ENCODE results near the gene ERRFI1. TPM values are rescaled to one million over a fixed set of nuclear protein-coding genes. Genes with fewer than 3 reads are reported as not detected.

The ERRFI1 gene
- total RNA-seq, 1 experiment from 2014 or later: 37.2 TPM

DNA sequence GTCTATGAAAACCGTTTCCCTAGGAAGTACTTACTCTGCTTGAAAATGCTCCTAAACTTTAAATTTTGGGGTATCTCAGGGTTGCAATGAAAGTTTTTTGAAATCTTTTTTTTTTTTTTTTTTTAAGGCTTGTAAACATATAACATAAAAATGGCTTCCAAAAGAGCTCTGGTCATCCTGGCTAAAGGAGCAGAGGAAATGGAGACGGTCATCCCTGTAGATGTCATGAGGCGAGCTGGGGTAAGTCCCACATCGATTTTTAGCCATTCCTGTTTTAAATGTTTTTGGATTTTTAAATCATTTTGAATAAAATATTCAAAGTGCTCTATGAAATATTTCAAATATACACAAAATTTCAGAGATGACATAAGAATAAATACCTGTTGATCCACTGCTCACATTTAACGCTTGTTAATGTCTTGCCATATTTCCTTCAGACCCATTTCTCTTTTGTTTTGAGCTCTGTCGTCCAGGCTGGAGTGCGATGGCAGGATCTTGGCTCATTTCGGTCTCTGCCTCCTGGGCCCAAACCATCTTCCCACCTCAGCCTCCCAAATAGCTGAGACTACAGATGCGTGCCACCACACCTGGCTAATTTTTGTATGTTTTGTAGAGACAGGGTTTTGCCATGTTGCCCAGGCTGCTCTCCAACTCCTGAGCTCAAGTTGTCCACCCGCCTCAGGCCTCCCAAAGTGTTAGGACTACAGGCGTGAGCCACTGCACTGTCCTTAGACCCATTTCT is 63.3 kb downstream of the ERRFI1 start:
- Mint-ChIP-seq H3K27ac (ENCODE audit: unreplicated experiment) (no peak overlapping the region), H3K27me3 (ENCODE audit: insufficient read depth, unreplicated experiment) (no peaks in the 10 kb centered on the region), H3K9me3 (ENCODE audit: unreplicated experiment) (no peaks in the 10 kb centered on the region), H3K4me3 (ENCODE audit: unreplicated experiment) (peak overlapping the region; percentile 99), H3K4me1 (ENCODE audit: low read depth, unreplicated experiment) (peaks cover 6% of the 10 kb centered on the region), H3K36me3 (ENCODE audit: insufficient read depth, unreplicated experiment) (peaks cover 59% of the 10 kb centered on the region)
- CTCF ChIA-PET: interaction anchor here (0.6 to 1.6 kb wide), 2 partner anchors 12 to 21 kb away, joined by 3 read pairs; no protein-coding TSS in a partner anchor
- POLR2A ChIA-PET: interaction anchor here (0.6 kb wide), 1 partner anchor 183 kb away, joined by 10 read pairs; no protein-coding TSS in a partner anchor
- DNase-seq: no peak
- TF ChIP-seq, protein P1, sequence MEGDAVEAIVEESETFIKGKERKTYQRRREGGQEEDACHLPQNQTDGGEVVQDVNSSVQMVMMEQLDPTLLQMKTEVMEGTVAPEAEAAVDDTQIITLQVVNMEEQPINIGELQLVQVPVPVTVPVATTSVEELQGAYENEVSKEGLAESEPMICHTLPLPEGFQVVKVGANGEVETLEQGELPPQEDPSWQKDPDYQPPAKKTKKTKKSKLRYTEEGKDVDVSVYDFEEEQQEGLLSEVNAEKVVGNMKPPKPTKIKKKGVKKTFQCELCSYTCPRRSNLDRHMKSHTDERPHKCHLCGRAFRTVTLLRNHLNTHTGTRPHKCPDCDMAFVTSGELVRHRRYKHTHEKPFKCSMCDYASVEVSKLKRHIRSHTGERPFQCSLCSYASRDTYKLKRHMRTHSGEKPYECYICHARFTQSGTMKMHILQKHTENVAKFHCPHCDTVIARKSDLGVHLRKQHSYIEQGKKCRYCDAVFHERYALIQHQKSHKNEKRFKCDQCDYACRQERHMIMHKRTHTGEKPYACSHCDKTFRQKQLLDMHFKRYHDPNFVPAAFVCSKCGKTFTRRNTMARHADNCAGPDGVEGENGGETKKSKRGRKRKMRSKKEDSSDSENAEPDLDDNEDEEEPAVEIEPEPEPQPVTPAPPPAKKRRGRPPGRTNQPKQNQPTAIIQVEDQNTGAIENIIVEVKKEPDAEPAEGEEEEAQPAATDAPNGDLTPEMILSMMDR (IDR thresholded peaks at IDR 0.05; ENCODE audit: insufficient read depth in 1 of 2, low read depth in 1 of 2, low read length in 1 of 2, severe bottlenecking in 1 of 2, unreplicated experiment in 1 of 2): no peak
- Histone ChIP-seq H3K4me3 (ENCODE audit: low read depth, low read length) (peak overlapping the region; percentile 72), H3K27me3 (replicated peaks; ENCODE audit: control insufficient read depth, insufficient read depth, low read length) (no peaks in the 10 kb centered on the region), H3K36me3 (ENCODE audit: control insufficient read depth, insufficient read depth, low read length) (no peaks in the 10 kb centered on the region; the same call in 1 of the 2 replicates), H3K4me1 (no peaks in the 10 kb centered on the region), H3K9me3 (no peaks in the 10 kb centered on the region)
- intact Hi-C loops (cut with micrococcal nuclease; ENCODE audit: unreplicated experiment): no loop called here
- BruUV-seq (replicated peaks): no TSS peak

DNA sequence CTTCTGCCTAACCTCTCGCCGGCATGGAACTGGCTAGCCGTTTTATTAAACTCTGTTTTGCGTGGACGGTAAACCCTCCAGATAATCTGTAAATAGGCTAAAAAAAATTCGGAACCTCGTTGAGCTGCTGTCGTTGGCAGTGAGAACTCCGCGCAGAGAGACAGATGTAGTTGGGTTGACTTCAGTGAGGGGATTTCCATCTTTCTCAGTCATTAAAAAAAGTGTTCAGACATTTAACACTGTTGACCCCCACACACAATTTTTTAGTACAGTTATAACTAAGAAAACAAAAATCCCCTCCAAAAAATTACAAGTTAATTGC is 64.1 kb downstream of the ERRFI1 start:
- H3K27me3 Mint-ChIP-seq (ENCODE audit: insufficient read depth, unreplicated experiment): no peaks in the 10 kb centered on the region
- intact Hi-C loops (cut with micrococcal nuclease; ENCODE audit: unreplicated experiment): no loop called here
- Histone ChIP-seq H3K9me3 (no peaks in the 10 kb centered on the region), H3K4me3 (ENCODE audit: low read depth, low read length) (peak overlapping the region; percentile 72), H3K36me3 (ENCODE audit: control insufficient read depth, insufficient read depth, low read length) (no peaks in the 10 kb centered on the region; the same call in 1 of the 2 replicates), H3K4me1 (no peaks in the 10 kb centered on the region), H3K27me3 (replicated peaks; ENCODE audit: control insufficient read depth, insufficient read depth, low read length) (no peaks in the 10 kb centered on the region)
- BruUV-seq (replicated peaks): no TSS peak
- peak overlapping the region; percentile 99 for H3K4me3 Mint-ChIP-seq (ENCODE audit: unreplicated experiment)
- H3K4me1 Mint-ChIP-seq (ENCODE audit: low read depth, unreplicated experiment): peaks cover 3% of the 10 kb centered on the region
- H3K27ac Mint-ChIP-seq (ENCODE audit: unreplicated experiment): peak overlapping the region; percentile 98
- ChIA-PET POLR2A (interaction anchor here (0.6 kb wide), 1 partner anchor 16 kb away, joined by 4 read pairs; no protein-coding TSS in a partner anchor), CTCF (interaction anchor here (1.5 to 1.6 kb wide), 2 partner anchors 13 to 352 kb away, joined by 3 read pairs; no protein-coding TSS in a partner anchor)
- H3K36me3 Mint-ChIP-seq (ENCODE audit: insufficient read depth, unreplicated experiment): peaks cover 51% of the 10 kb centered on the region
- no peak for DNase-seq
- TF ChIP-seq, protein P1 (IDR thresholded peaks at IDR 0.05; ENCODE audit: insufficient read depth in 1 of 2, low read depth in 1 of 2, low read length in 1 of 2, severe bottlenecking in 1 of 2, unreplicated experiment in 1 of 2): no peak
- H3K9me3 Mint-ChIP-seq (ENCODE audit: unreplicated experiment): no peaks in the 10 kb centered on the region

Other genes with a start within 250 kb of the ERRFI1 start
- 24.4 and 27.4 TPM in 2 replicates for gene PER3, start 242.0 kb downstream of the ERRFI1 start, total RNA-seq (2022)
- 10.8 and 15.0 TPM in 2 replicates for gene UTS2, start 173.2 kb downstream of the ERRFI1 start, total RNA-seq (2022)
- gene TNFRSF9, start 85.5 kb downstream of the ERRFI1 start, total RNA-seq (2022): 0.54 and 0.91 TPM in 2 replicates
- 284 and 293 TPM in 2 replicates for gene PARK7, start 64.6 kb downstream of the ERRFI1 start, total RNA-seq (2022)